ENCODE results near the gene MYO1E. TPM values are rescaled to one million over a fixed set of nuclear protein-coding genes. Genes with fewer than 3 reads are reported as not detected.

The MYO1E gene
- total and polyA plus RNA-seq, 4 donors, result 6.7 to 70.9 (median 21.6) TPM

GRCh38 chr15:59249816-59250215 is 122.9 kb downstream of the MYO1E start:
- WGBS, result 92% methylated on average over 5 of the region's 5 CpGs
- H3K9ac ChIP-seq (ENCODE audit: low read depth in 1 of 2, low read length in 2 of 2), result no peak overlapping the region
- H3K4me3 ChIP-seq (ENCODE audit: low read depth in 1 of 3, low read length in 3 of 3), result no peak overlapping the region
- no peaks in the 10 kb centered on the region for H3K9me3 ChIP-seq (ENCODE audit: control insufficient read depth in 4 of 4, low read length in 3 of 4)
- no peaks in the 10 kb centered on the region for H3K27me3 ChIP-seq (ENCODE audit: control insufficient read depth in 4 of 4, insufficient read depth in 4 of 4, low read length in 3 of 4)
- DNase-seq (ENCODE audit: low spot score), result no peak
- peak overlapping the region in 1 of 2 donors; percentile 8 for H3K27ac ChIP-seq (ENCODE audit: low read depth in 1 of 2, low read length in 2 of 2)
- no peak for TF ChIP-seq TAF1 (conservative IDR thresholded peaks at IDR 0.05)
- no peak for TF ChIP-seq SP1 (IDR thresholded peaks at IDR 0.05)
- TF ChIP-seq MAX (IDR thresholded peaks at IDR 0.05), result no peak
- TF ChIP-seq CTCF (IDR thresholded peaks at IDR 0.05; ENCODE audit: low read depth, low read length, missing input control), result no peak
- no peak for TF ChIP-seq YY1 (IDR thresholded peaks at IDR 0.05)
- TF ChIP-seq ATF3 (IDR thresholded peaks at IDR 0.05), result no peak
- no peak for TF ChIP-seq NR2F2 (IDR thresholded peaks at IDR 0.05)
- no peak for TF ChIP-seq JUND (IDR thresholded peaks at IDR 0.05)
- TF ChIP-seq GABPA (IDR thresholded peaks at IDR 0.05 in 1 of 2, conservative IDR thresholded peaks at IDR 0.05 in 1 of 2), result no peak
- TF ChIP-seq RAD21 (IDR thresholded peaks at IDR 0.05), result no peak
- TF ChIP-seq EGR1 (IDR thresholded peaks at IDR 0.05; ENCODE audit: low read depth in 2 of 2), result no peak
- no peak for TF ChIP-seq FOXA2 (IDR thresholded peaks at IDR 0.05)
- no peak for TF ChIP-seq RXRA (IDR thresholded peaks at IDR 0.05)
- TF ChIP-seq REST (IDR thresholded peaks at IDR 0.05), result no peak
- no peak for TF ChIP-seq HNF4G (IDR thresholded peaks at IDR 0.05)
- TF ChIP-seq FOXA1 (IDR thresholded peaks at IDR 0.05), result no peak
- no peak for TF ChIP-seq ZBTB33 (IDR thresholded peaks at IDR 0.05)
- peaks cover 0 to 7% (median 2%) of the 10 kb centered on the region in 4 donors for H3K36me3 ChIP-seq (ENCODE audit: control insufficient read depth in 4 of 4, insufficient read depth in 3 of 4, low read depth in 1 of 4, low read length in 3 of 4)
- peaks cover 3 to 15% (median 11%) of the 10 kb centered on the region in 4 donors for H3K4me1 ChIP-seq (ENCODE audit: control insufficient read depth in 4 of 4, insufficient read depth in 4 of 4, low read length in 3 of 4)

All from liver (tissue), 9 donors.